ENCODE results near the gene DEPP1.

The DEPP1 gene

DNA sequence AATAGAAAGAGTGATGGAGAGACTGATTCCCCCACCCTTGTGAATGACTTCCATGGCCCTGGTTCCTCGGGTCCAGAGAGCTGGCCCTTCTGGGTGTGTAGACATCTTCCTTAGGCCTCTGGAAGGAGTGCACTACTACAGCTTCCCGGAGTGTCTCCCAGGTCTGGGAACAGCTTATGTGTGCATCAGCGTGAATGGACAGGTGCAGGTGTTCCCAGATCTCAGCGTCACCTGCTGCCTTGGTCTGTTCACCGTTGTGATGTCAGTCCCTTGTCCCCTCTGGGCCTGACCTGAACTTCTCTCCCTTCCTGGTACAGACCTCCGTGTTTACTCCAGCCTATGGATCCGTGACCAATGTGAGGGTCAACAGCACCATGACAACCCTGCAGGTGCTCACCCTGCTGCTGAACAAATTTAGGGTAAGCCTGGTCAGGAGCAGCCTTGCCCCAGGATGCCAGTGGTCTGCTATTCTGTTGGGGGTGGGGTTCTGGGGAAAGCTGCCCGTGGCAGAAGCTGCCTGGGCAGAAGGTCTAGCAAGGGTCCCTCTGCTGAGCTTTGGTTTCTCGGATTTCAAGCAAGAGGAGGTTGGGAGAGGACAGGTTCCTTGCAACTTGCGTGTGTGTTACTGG lies 10.5 kb upstream of the DEPP1 start:
- H3K9me3 ChIP-seq (ENCODE audit: control insufficient read depth, insufficient read depth, low read length), result no peaks in the 10 kb centered on the region
- H4K20me1 ChIP-seq (ENCODE audit: control insufficient read depth, insufficient read depth, low read depth, low read length), result no peaks in the 10 kb centered on the region
- TF ChIP-seq, protein P1, sequence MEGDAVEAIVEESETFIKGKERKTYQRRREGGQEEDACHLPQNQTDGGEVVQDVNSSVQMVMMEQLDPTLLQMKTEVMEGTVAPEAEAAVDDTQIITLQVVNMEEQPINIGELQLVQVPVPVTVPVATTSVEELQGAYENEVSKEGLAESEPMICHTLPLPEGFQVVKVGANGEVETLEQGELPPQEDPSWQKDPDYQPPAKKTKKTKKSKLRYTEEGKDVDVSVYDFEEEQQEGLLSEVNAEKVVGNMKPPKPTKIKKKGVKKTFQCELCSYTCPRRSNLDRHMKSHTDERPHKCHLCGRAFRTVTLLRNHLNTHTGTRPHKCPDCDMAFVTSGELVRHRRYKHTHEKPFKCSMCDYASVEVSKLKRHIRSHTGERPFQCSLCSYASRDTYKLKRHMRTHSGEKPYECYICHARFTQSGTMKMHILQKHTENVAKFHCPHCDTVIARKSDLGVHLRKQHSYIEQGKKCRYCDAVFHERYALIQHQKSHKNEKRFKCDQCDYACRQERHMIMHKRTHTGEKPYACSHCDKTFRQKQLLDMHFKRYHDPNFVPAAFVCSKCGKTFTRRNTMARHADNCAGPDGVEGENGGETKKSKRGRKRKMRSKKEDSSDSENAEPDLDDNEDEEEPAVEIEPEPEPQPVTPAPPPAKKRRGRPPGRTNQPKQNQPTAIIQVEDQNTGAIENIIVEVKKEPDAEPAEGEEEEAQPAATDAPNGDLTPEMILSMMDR (IDR thresholded peaks at IDR 0.05; ENCODE audit: low read depth, low read length, poor library complexity, severe bottlenecking), result no peak
- H3K4me2 ChIP-seq (ENCODE audit: low read length), result no peak overlapping the region
- H3F3A ChIP-seq (ENCODE audit: control insufficient read depth, insufficient read depth), result no peaks in the 10 kb centered on the region
- no peak overlapping the region for H3K27ac ChIP-seq (ENCODE audit: low read depth, low read length)
- H3K9me2 ChIP-seq (replicated peaks; ENCODE audit: control insufficient read depth, low read length), result no peaks in the 10 kb centered on the region
- H3K27me3 ChIP-seq (ENCODE audit: control insufficient read depth, low read length), result peaks cover 18% of the 10 kb centered on the region
- no peaks in the 10 kb centered on the region for H3K36me3 ChIP-seq (ENCODE audit: control insufficient read depth, low read length)
- no peak overlapping the region for H3K4me3 ChIP-seq (ENCODE audit: low read length)
- H3K79me2 ChIP-seq (ENCODE audit: control insufficient read depth, low read length), result no peaks in the 10 kb centered on the region
- no peaks in the 10 kb centered on the region for H3K4me1 ChIP-seq (ENCODE audit: control insufficient read depth, low read length)

DNA sequence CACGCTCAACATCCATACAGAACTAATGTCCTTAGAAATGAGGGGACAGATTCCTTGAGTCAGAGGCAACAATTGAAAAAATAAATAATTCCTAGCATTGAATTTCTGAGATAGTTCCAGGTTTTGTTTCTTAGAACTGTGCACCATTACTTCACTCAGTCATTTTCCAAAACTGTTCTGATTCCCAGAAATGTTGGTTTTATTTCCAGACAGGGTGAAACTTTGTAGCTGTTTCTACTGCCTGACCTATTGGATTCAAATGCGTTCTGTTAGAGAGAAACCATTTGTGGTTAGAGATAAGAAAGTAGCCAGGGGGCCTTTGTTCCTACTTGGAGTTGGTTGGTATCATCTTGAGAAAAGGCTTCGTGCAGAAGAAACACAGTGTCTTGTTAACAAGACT lies 8.1 kb upstream of the DEPP1 start:
- H3K36me3 ChIP-seq (ENCODE audit: control insufficient read depth, low read length), result no peaks in the 10 kb centered on the region

DNA sequence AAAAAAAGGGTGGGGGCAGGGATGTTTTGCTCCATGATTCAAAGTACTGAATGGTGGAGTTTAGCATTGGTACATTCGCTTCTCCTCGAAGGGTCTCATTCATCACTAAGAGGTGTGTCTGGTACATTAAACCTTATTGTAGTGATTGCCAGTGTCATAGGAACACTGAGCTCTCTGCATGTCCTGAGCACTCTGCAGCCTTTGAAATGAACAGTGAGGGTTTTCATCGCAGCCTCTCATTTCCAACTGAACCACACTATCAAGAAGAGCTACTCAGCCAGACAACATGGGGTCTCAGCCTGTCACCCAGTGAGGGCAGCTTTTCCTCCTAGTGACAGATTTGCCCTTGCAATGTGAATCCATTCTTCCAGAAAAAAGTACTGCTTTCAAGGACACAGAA lies 7.6 kb upstream of the DEPP1 start:
- Histone ChIP-seq H3K9me3 (ENCODE audit: control insufficient read depth, insufficient read depth, low read length) (no peaks in the 10 kb centered on the region), H3K4me2 (ENCODE audit: low read length) (no peak overlapping the region), H3K9me2 (replicated peaks; ENCODE audit: control insufficient read depth, low read length) (no peaks in the 10 kb centered on the region), H3F3A (ENCODE audit: control insufficient read depth, insufficient read depth) (no peaks in the 10 kb centered on the region), H3K4me3 (ENCODE audit: low read length) (no peak overlapping the region), H4K20me1 (ENCODE audit: control insufficient read depth, insufficient read depth, low read depth, low read length) (no peaks in the 10 kb centered on the region), H3K36me3 (ENCODE audit: control insufficient read depth, low read length) (no peaks in the 10 kb centered on the region), H3K27me3 (ENCODE audit: control insufficient read depth, low read length) (peaks cover 18% of the 10 kb centered on the region), H3K4me1 (ENCODE audit: control insufficient read depth, low read length) (no peaks in the 10 kb centered on the region), H3K27ac (ENCODE audit: low read depth, low read length) (no peak overlapping the region), H3K79me2 (ENCODE audit: control insufficient read depth, low read length) (no peaks in the 10 kb centered on the region)
- TF ChIP-seq EZH2phosphoT487 (IDR thresholded peaks at IDR 0.05; ENCODE audit: borderline replicate concordance, low read length), result no peak
- TF ChIP-seq, protein P1 (IDR thresholded peaks at IDR 0.05; ENCODE audit: low read depth, low read length, poor library complexity, severe bottlenecking), result no peak

More for the DNA sequence above, 8.1 kb upstream of the DEPP1 start:
- no peaks in the 10 kb centered on the region for H3K9me2 ChIP-seq (replicated peaks; ENCODE audit: control insufficient read depth, low read length)
- H3K27me3 ChIP-seq (ENCODE audit: control insufficient read depth, low read length), result peaks cover 18% of the 10 kb centered on the region
- no peaks in the 10 kb centered on the region for H4K20me1 ChIP-seq (ENCODE audit: control insufficient read depth, insufficient read depth, low read depth, low read length)
- no peaks in the 10 kb centered on the region for H3K9me3 ChIP-seq (ENCODE audit: control insufficient read depth, insufficient read depth, low read length)
- TF ChIP-seq EZH2phosphoT487 (IDR thresholded peaks at IDR 0.05; ENCODE audit: borderline replicate concordance, low read length), result no peak
- TF ChIP-seq, protein P1 (IDR thresholded peaks at IDR 0.05; ENCODE audit: low read depth, low read length, poor library complexity, severe bottlenecking), result no peak
- H3K4me2 ChIP-seq (ENCODE audit: low read length), result no peak overlapping the region
- no peak overlapping the region for H3K4me3 ChIP-seq (ENCODE audit: low read length)
- H3K27ac ChIP-seq (ENCODE audit: low read depth, low read length), result no peak overlapping the region
- no peaks in the 10 kb centered on the region for H3F3A ChIP-seq (ENCODE audit: control insufficient read depth, insufficient read depth)
- H3K79me2 ChIP-seq (ENCODE audit: control insufficient read depth, low read length), result no peaks in the 10 kb centered on the region
- H3K4me1 ChIP-seq (ENCODE audit: control insufficient read depth, low read length), result no peaks in the 10 kb centered on the region
